Stimulated activated naive CD4-positive, alpha-beta T cell treated with Interleukin-2 at 50 U/mL for 16 hours (primary cell): ENCODE data around the gene SLC12A8.
A peak's percentile ranks its signal among the peaks of the same experiment; 100 is the strongest.

Experiments used
- DNase-seq: peaks from one replicate; lab custom pipeline; 2025; lab: John Stamatoyannopoulos, UW

Gene SLC12A8

DNA sequence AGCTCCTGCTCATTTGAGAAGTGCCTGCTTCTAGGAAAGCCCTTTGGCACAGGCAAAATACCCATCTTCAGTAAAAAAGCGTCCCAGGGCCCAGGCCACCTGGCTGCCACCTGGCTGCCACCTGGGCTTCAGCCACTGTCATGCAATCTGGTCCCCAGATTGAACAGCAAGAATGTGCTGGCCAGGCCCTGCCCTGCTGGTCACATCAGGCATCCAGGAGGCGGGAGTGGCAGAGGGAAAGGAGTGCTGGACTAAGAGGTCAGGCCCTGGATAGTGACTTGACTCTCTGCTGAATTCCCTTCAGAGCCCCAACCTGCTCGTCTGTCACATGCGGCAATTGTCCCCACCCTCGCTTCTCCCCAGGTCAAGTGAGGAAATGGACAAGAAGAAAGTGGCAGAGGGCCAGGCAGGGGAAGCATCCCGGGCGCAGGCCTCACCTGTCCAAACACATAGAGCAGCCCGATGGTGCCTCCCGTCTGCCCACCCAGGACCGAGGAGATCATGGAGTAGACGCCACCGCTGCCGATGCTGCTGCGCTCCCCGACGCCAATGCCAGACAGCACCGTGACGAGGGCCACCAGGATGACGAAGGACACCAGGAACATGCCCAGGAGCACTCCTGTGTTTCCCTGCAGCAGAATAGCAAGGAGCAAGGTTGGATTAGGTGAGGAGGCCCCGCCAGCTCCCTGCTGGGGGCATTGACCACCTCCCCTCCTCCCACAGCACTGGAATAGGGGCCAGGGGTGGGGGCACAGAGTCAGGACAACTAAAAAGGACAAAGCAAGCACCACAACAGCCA is 25.5 kb downstream of the SLC12A8 start:
- DNase-seq, result no peak

DNA sequence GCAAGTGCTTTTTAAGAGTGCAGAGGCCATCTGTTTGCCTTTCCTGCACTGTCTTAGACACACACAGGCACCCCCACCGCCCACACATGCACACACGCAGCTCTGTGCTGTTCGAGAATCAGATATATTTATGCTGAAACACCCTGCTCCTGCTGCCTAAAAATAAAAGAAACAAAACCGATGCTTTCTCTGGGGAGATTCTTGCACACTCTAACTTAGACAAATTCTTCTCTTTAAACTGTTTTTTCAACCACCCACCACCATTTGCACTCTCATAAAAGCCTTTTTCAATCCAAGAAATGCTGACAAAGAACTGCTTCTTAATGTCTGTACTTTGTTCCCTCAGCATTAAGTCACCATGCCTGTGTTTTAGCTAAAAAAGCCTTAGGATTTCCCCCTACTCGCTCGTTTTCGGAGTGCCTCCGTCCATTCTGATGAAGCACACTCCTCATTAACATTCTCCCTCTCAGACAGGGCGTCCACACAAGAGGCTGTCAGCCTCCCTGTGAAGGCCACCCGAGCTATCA is 26.2 kb downstream of the SLC12A8 start:
- DNase-seq, result no peak

DNA sequence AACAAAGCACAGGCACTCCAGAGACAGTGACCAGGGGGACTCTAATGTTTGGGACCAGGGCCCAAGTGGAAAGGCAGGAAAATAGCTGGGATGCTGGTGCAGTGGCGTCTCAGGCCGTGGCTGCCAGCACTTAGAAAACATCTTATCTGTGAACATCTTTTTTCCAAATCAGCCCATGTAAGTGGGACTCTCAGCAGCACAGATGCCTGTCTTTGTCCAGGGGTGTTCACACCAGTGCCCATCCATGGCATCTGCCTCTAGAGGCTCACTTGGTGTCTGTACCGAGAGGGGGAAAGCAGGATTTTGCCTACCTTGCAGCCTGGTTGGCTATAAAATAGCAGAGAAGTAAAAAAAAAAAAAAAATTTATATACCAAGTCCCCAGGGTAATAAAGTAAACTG is 26.7 kb downstream of the SLC12A8 start:
- no peak for DNase-seq

DNA sequence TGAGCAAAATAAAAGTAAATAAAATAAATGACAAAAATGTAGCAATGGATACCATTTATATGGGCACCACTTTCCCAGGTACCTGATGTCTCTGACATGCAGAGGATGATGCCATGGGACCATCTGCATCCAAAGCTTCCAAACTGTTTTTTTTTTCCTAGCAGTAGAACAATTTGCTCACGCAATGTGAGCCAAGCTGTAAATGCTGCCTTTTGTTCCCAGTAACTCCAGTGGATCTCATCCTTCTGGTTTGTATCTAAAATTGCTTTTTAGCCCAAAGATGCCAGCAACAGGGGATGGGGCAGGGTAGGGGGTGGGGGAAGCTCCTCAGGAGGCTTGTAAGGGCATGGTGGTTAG is 32.7 kb downstream of the SLC12A8 start:
- DNase-seq, result no peak

DNA sequence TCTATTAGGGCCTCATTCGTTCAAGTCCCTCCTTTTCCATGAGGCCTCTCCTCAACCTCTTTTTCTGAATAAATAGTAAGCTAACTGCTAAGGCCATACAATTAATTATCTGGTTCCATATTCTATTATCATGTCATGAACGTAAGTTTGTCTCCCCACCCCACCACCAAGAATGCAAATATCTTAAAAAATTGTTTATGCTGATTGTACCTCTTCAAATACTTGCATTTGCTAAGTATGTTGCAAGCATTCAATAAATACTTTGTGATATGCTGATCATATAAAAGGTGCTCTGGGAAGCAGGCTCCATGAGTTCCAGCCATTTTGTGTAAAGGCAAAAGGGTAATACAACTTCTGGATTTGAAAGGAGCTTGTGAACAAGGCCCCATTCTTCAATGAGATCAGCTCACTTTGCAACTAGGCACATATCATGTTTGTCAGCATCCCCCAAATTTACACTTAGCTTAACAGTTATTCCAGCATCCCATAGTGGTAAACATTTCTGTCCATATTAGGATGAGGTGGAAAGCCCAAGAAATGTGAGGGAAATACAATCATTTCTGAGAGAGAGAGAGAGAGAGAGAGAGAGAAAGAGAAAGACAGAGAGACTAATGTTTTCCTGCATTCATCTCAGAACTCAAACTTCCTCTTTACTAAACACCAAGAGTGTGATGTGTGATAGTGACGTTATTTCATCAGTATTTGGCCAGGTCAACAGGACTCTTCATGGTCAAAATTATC is 33.2 kb downstream of the SLC12A8 start:
- DNase-seq, result no peak

DNA sequence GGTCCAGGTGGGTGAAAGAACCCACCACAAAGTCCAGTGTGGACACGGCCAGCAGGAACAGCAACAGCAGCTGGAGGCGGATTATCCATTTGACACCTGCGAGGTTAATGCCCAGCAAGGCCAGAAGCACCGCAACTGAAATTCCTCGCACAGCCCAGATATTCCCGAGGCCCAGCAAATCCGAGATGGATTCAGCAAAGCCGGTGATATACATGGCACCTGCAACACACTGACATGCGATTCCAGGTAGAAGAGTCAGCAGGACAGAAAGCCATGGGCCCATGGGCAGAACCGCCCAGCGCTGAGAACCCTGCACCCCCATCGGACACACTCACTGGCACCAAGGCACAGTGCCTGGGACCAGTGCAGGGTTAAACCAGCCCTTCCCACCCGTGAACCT is 34.8 kb downstream of the SLC12A8 start:
- no peak for DNase-seq

DNA sequence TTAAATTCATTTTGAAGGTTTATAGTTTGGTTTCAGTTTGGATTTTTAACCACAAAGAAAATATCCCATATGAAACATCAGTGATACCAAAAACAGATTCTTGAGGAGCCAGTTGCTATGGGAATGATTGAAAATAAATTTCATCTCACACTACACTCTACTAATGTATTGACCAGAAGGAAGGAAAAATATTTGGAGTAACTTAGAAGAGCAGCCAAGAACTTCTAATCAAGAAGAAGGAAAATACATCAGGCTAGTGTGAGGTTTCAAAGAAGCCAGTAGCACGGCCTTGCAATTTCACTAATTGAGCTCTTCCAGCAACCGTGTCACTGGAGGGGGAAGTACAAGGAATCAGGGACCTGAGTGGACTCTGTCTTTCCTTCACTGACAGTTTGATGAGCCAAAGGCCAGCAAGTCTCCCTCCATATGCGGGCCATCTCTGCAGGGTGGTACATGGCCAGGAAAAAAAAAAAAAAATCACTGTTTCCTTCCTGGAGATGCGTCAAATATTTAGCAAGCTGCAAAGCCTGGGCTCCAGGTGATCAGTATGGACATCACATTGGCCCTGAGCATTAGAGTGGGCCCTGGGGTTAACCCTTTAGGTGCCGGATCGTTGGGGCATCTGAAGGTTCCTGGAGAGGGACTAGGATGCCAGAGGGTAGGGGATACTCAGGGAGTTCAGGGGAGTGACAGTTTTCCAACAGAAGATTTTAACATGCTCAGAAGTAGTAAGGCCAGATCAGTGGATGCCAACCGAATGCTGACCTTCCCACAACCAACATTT is 37.1 kb downstream of the SLC12A8 start:
- DNase-seq, result no peak

DNA sequence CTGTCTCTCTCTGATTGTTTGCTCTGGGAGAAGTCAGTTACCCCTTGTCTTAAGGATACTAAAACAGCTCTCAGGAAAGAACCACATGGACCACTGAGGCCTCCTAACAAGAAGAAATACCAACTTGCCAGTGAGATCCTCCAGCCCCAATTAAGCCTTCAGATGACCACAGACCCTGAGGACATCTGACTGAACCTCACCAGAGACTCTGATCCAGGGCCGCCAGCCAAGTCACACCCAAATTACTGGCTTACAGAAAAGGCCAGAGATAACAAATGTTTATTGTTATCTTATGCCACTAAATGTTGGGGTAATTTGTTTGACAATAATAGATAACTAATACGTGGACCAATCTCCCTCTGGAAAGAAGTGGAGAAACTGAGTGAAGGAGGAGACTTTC is 40.2 kb downstream of the SLC12A8 start:
- no peak for DNase-seq

DNA sequence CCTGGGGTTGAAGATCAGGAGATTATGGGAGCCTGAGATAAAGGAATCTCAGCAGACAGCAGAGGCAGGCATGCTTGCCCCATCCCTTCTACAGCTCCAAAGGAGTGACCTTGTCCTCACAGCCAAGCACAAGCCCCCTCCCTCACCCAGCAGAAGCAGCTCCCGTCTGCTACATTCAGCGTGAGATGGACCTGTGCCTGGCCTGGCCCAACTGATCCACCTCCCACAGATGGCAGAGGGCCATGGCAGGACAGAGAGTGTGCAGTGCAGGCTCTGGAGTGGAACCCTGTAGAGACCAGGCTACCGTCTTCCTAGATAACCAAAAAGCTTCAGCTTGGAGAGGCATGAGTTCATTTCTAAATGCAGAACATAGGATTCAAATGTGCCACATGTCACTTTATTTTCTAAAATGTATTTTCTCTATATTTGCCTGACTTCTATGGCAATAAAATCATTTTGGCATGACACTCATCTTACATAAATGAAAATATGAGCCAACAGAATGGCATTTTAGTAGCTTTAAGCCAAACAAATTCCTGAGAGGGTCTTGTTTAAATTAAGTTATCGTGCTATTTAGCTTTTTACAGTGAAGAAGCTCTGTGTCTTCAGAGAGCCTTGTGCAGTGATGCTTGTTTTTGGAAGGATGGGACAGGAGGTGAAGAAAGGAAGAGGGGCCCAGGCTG is 43.7 kb downstream of the SLC12A8 start:
- no peak for DNase-seq

DNA sequence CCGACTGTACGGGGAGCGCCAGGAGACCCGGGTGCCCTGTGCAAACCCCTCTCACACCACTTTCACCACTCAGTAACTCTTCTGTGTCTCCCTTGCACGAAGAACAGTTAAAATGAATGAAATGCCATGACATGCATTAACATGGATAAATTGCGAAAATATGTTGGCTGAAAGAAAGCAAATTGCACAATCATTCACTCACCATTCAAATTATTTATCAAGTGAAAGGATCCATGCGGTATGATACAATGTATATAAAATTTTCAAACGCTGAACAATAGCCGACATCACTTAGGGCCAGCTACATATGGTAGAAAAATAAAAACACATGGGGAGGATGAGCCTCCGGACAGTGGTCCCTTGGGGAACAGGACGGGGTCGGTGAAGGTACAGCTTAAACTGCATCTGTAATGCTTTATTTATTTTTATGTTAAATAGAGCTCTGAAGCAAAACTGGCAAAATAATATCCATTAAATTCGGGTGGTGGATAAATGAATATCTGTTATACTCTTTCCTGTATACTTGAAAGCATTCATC is 45.9 kb downstream of the SLC12A8 start:
- no peak for DNase-seq

DNA sequence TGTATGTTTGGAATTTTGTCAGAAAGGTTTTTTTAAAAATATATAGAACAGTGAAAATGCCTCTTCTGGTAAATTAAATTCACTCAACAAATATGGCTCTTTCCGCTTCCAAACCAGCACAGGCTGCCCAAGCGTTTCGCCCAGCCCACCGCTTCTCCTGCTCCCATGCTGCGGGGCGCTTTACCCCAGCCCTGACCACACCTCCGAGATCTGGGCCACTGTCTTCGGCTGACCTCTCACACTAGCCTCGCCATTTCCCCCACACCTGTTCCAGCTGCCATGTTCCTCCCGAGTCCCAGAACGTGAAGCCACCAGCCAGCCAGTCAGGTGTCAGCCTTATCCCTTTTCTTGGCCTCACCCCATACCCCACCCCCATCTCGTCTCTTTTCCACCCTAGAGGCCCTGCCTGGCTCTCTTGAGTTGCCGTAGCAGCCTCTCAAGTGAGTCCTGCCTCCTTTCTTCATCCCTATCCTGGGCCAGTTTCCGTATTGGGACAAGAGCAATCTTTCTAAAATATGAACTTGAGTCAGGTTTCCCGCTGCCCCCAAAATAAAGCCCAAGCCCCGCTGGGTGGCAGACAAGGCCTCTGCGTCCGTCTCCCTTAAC is 46.5 kb downstream of the SLC12A8 start:
- no peak for DNase-seq

DNA sequence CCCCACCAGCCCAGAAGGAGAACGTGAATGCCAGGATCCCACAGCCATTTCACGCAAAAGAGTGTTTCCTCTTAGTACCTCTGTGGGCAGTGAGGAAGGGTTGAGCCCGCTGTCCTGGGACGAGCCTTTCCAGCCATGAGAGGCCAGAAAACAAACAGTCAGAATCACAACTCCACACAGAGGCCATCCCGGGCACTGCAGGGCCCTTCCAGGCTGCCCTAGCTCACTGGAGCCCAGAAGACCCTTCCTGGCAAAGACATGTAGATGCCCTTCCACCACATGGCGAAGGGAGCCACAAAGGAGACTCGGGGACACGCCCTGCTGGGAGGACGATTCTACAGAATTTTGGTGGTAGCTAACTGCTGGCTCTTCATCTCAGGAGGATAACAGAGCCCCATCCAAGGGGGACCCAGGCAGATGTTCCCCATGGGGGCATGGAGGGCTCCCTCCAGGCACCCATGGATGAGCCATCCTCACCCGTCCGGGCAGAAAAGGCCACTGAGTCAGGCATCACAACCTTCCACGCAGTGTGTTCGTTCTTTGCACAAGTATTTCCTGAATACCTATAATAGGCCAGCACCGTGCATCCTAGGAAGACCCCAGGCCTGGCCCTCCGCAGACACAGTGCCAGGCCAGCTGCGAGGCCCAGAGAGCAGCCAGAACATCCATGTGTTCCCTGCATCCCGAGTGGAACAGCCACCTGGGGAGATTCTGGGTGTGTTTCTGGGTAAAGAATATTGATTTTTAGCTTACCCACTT is 47.2 kb downstream of the SLC12A8 start:
- no peak for DNase-seq

DNA sequence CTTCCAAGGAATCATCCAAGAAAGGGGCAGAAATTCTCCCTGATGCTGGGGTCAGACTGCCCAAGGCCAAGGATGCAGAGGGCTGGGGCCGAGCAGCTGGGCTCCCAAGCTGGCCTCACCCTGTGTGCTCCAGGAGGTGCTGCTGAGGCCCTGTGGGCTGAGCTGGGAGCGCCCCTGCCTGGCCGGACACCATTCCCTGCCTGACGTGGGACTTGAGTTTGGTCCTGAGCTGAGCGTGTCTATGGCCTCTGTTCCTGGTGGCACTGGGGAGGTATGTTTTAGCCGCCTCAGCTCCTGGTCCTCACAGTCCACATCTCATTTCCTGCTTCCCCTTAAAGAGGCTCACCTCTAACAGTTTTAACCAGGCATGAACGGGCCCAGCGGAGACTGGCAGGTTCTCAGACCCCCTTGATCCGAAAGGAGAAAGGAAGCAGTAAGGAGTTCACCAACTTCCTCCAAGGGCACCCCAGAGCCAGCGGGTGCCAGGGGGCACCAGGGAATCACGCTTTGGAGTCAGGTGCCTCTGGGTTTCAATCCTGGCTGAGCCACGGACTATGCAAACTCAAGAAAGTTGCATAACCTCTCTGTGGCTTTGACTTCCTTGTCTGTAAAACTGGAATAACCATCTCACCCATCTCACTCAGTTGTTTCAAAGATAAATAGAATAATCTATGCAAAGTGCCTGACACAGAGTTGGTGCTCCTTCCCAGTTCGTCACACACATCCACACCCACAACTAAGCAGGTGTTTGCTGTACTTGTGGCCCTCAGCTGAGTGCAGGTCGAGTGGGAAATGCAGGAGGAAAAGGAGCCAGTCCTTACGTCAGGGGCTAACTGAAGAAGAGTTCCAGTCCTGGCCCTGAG is 48.6 kb downstream of the SLC12A8 start:
- DNase-seq, result no peak

DNA sequence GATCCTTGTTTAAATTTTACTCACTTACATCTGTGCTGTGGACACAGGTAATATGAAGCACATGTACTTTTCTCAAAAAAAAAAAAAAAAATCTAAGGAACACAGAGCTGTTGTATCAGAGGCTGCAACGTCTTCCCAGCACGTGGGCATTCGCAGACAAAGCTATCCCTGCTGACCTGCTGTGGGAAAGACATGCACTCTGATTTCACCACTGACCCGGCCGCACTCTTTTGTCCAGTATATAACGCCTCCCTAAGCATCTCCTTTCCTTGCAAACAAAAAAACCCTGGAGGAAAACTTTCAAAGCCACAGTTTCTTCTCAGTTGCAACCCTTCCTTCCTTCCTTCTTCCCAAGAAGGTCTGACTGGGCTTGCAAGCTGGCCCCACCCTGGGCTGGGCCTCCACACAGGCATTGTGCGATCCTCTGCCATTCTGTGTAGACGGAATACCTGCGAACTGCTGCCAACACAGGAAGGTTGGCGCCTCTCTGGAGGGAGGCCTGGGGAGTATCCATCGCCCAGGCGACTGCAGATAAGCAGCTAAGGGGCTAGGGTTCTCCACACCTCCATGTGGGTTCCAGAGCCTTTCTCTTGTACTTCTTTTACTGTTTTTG is 50.8 kb downstream of the SLC12A8 start:
- DNase-seq, result no peak

DNA sequence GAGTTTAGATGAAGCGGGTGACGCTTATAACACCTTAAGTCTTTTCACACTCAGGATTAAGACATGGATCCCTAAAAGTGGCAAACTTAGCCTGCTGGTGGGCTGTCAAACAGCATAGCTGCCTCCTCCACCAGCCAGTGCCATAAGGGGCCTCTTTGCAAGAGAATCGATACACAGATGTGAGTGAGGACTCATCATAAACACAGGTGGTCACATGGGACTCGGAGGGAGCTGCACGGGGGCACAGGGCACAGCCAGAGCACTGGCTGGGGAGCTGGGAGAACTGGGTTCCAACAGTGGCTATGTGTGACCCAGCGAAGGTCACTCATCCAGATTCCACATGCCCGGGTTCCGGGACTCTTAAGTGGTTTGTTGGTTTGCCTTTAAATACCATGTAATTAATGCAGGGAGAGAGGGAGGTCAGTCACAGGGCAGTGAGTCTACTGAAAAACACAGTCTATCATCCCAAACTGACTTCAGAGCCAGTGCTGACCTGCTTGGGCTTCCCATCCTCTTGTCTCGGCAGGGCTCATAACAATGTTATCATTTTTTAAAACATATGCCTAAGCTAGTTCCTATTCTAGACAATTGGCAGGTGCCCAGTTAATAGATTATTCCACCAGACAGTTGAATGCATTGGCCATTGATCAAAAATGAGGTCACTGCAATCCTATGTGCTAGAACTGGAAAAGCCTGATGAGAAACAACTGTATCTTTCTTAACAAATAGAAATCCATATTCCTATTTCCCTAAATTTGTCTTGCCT is 51.8 kb downstream of the SLC12A8 start:
- DNase-seq, result no peak

DNA sequence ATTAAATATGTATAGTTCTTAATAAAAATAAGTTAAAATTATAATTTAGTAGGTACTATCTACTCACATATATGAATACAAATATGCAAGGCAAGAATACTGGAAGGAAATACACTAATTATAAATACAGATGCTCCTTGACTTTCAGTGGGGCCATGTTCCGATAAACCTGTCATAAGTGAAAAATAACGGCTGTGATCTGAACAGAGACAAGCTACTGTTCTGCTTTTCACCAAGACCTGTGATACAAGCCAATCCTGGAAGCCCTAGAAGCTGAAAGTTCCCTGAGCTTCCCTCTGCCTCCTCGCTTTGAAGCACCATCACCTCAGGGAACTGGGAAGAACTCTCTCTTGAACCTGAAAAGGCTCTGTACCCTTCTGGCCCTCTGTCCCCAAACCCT is 55.4 kb downstream of the SLC12A8 start:
- DNase-seq, result no peak

DNA sequence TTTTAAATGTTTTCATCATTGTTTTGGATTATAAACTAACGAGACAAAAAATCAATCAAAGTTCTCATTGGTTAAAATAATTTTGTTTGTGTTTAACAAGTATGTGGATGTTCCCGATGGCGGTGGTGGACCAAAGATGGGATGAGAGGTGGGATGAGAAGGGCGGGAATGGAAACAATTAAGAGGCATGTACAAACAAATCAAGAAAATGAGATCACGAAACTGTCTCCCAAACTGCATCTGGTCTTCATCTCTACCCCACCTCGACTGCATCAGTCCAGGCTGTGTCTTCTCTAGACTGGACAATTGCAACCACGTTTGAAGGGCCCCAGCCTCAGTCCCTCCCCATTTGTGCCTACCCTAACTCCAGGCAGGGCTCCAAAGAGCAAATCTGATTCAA is 56.1 kb downstream of the SLC12A8 start:
- DNase-seq, result no peak

DNA sequence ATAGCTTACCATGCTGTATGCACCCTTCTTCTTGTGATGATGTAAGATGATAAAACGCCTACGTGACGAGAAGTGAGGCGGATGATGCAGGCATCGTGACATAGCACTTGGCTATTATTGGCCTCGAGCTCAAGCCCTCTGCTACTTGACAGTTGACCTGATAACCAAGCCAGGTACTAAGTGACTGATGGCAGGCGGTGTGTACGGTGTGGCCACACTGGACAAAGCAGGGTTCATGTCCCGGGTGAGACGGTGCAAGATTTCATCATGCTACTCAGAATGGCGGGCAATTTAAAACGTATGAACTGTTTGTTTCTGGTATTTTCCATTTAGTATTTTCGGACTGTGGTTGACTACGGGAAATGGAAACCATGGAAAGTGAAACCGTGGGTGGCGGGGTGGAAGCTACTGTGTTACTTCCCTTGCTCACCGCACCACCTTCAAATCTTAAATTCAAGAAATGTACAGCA is 57.7 kb downstream of the SLC12A8 start:
- peak; percentile 43 for DNase-seq
